PC-9 (cell line): ENCODE measurements around the gene HOXD4. TPM values are rescaled to one million over a fixed set of nuclear protein-coding genes. Genes with fewer than 3 reads are reported as not detected.
A peak's percentile ranks its signal among the peaks of the same experiment; 100 is the strongest.

Experiments used
- BruUV-seq: library from RNA; stranded (reverse); fragments of 400-500 nt; replicated peaks from 2 replicates; lab custom pipeline; 2021; lab: Mats Ljungman, UMichigan
- CTCF ChIA-PET: fragments of 300-600 bp; sonication (Branson Sonifier 250); formaldehyde crosslinking; loops from one replicate; lab custom pipeline; 2022; ENCODE audit warnings: antibody characterized with exemption; lab: Charles Lee
- POLR2A ChIA-PET: fragments of 300-600 bp; sonication (Branson Sonifier 250); formaldehyde crosslinking; loops from one replicate; lab custom pipeline; 2022; ENCODE audit warnings: antibody characterized with exemption; ENCODE audit not compliant: unreplicated experiment; lab: Charles Lee
- DNase-seq, 2 experiments: peaks; one replicate each; pipeline versions ENCODE4 v3.0.0 to v3.0.0-alpha.2; 2015 to 2022; ENCODE audit warnings: mixed read lengths in 1 of 2
- H2AFZ ChIP-seq: fragments of 200-600 bp; sonication (generic); 2 replicates; pipeline ENCODE4 v1.8.1; 2017; ENCODE audit warnings: antibody characterized with exemption
- H3F3A ChIP-seq: fragments of 200-600 bp; sonication (generic); 2 replicates; pipeline ENCODE4 v1.8.1; 2017; ENCODE audit warnings: antibody characterized with exemption, mild to moderate bottlenecking, low read depth; ENCODE audit not compliant: insufficient read depth
- H3K27ac ChIP-seq: fragments of 200-600 bp; sonication (generic); 2 replicates; pipeline ENCODE4 v1.6.1; 2016; ENCODE audit warnings: mixed run types
- H3K27me3 ChIP-seq: fragments of 200-600 bp; sonication (generic); 2 replicates; pipeline ENCODE4 v1.6.1; 2016; ENCODE audit warnings: low read depth, mixed run types; ENCODE audit not compliant: insufficient read depth
- H3K36me3 ChIP-seq: fragments of 200-600 bp; sonication (generic); 2 replicates; pipeline ENCODE4 v1.6.1; 2016; ENCODE audit warnings: low read depth, mixed run types
- H3K4me1 ChIP-seq: fragments of 200-600 bp; sonication (generic); replicated peaks from 2 replicates; pipeline ENCODE4 v1.6.1; 2016; ENCODE audit warnings: mixed run types; ENCODE audit not compliant: insufficient read depth
- H3K4me2 ChIP-seq: fragments of 200-600 bp; sonication (generic); 2 replicates; pipeline ENCODE4 v1.6.1; 2017; ENCODE audit warnings: mixed run types
- H3K4me3 ChIP-seq: fragments of 200-600 bp; sonication (generic); 2 replicates; pipeline ENCODE4 v1.6.1; 2016; ENCODE audit warnings: mixed run types
- H3K79me2 ChIP-seq: fragments of 200-600 bp; sonication (generic); 2 replicates; pipeline ENCODE4 v1.6.1; 2017; ENCODE audit warnings: low read depth, mixed run types
- H3K9me2 ChIP-seq: fragments of 200-600 bp; sonication (generic); 2 replicates; pipeline ENCODE4 v1.8.1; 2017; ENCODE audit warnings: mild to moderate bottlenecking; ENCODE audit not compliant: insufficient read depth
- H3K9me3 ChIP-seq: fragments of 200-600 bp; sonication (generic); 2 replicates; pipeline ENCODE4 v1.8.1; 2016; ENCODE audit warnings: low read depth; ENCODE audit not compliant: insufficient read depth
- H4K20me1 ChIP-seq: fragments of 200-600 bp; sonication (generic); 2 replicates; pipeline ENCODE4 v1.8.1; 2017; ENCODE audit not compliant: insufficient read depth
- EZH2 ChIP-seq: fragments of 200-600 bp; sonication (generic); IDR thresholded peaks from 2 replicates; pipeline ENCODE4 v1.8.0; 2017; ENCODE audit warnings: antibody characterized with exemption, low read depth
- intact Hi-C: fragments of 100-400 bp; cut with micrococcal nuclease; formaldehyde crosslinking; loops from one replicate; pipeline ENCODE4 v1.10.0; 2022; ENCODE audit not compliant: unreplicated experiment
- total RNA-seq: library from RNA; stranded (reverse); gene quantifications from 2 replicates; pipeline ENCODE4 v1.2.3, GENCODE V29; 2021
- TF ChIP-seq, protein P1 (sequence below): fragments of 200-600 bp; sonication (generic); conservative IDR thresholded peaks from 2 replicates; pipeline ENCODE4 v1.6.1; 2017; ENCODE audit warnings: mixed run types, antibody characterized with exemption, mild to moderate bottlenecking, moderate library complexity

The HOXD4 gene
- total RNA-seq, 1 experiment from 2014 or later = not detected

DNA sequence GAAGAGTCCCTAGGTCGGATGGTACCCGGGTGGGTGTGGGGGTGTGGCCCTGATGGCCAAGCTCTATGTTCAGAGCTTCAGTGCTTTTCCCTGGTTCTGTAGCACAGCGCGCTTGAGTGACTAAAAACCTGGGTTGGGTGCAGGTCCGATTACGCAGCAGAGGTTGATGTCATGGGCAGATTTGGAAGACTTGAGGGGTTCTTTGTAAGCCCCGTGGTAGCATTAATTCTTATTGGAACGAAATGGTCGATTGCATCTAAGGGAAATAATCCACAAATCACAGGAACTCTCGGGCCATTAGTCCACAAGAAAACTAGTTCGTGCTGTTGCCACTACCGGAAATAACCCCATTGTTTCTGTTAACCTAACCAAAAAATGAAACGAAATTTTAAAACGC is 12.8 kb upstream of the HOXD4 start:
- H3K9me3 ChIP-seq = no peaks in the 10 kb centered on the region
- TF ChIP-seq, protein P1, sequence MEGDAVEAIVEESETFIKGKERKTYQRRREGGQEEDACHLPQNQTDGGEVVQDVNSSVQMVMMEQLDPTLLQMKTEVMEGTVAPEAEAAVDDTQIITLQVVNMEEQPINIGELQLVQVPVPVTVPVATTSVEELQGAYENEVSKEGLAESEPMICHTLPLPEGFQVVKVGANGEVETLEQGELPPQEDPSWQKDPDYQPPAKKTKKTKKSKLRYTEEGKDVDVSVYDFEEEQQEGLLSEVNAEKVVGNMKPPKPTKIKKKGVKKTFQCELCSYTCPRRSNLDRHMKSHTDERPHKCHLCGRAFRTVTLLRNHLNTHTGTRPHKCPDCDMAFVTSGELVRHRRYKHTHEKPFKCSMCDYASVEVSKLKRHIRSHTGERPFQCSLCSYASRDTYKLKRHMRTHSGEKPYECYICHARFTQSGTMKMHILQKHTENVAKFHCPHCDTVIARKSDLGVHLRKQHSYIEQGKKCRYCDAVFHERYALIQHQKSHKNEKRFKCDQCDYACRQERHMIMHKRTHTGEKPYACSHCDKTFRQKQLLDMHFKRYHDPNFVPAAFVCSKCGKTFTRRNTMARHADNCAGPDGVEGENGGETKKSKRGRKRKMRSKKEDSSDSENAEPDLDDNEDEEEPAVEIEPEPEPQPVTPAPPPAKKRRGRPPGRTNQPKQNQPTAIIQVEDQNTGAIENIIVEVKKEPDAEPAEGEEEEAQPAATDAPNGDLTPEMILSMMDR = no peak
- no peak for TF ChIP-seq EZH2
- peaks cover 17% of the 10 kb centered on the region; the same call in 1 of the 2 replicates for H3K27me3 ChIP-seq
- POLR2A ChIA-PET = interaction anchor here (0.7 kb wide), 1 partner anchor 1193 kb away, joined by 5 read pairs; no protein-coding TSS in a partner anchor
- no peak overlapping the region for H3K4me3 ChIP-seq
- H3K4me2 ChIP-seq = peak overlapping the region; percentile 1; the same call in 1 of the 2 replicates
- DNase-seq = no peak
- H3K36me3 ChIP-seq = no peaks in the 10 kb centered on the region
- CTCF ChIA-PET = no interaction called here
- no peaks in the 10 kb centered on the region for H3K4me1 ChIP-seq
- no peaks in the 10 kb centered on the region for H3F3A ChIP-seq
- no peaks in the 10 kb centered on the region for H3K79me2 ChIP-seq
- intact Hi-C loops = no loop called here
- no peaks in the 10 kb centered on the region for H3K9me2 ChIP-seq
- H4K20me1 ChIP-seq = no peaks in the 10 kb centered on the region
- H2AFZ ChIP-seq = no peak overlapping the region
- no peak overlapping the region for H3K27ac ChIP-seq
- BruUV-seq = no TSS peak

DNA sequence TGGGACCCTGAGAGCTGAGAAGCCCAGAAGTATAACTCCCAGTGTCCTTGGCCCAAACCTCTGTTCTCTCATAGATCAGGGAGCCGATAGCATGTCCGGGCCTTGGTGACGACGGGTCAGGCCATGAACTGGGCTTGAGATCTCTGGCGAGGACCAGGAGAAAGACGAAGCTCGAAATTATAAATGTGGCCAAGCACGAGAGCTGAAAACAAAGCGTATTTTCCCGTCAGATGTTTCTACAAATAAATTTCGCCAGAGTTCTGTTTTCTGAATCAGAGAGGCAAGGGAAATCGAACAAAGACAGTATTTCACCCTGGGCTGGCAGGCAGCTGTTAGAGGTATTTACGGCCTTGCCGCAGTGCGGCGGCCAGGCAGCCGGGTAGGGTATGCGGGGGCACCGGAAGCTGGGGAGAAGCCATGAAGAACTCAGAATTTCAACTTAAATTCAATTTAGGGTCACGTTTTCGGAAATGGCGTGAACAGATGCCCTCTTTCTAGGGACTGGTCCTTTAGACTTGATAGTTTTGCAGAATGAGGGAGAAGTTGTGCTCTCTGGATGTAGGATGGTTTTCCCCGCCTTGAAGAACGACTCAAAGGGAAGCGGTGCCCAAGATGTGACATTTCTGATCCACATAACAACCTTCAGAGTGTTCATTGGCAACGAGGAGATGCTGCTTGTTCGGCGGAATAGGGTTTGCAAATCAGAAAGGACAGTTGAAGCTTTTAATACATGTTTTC is 12.3 kb upstream of the HOXD4 start:
- Histone ChIP-seq H3K9me3 (no peaks in the 10 kb centered on the region), H3K79me2 (no peaks in the 10 kb centered on the region), H2AFZ (no peak overlapping the region), H3K27ac (no peak overlapping the region), H3K27me3 (peaks cover 20% of the 10 kb centered on the region; the same call in 1 of the 2 replicates), H3K4me2 (peak overlapping the region; percentile 1; the same call in 1 of the 2 replicates), H4K20me1 (no peaks in the 10 kb centered on the region), H3K4me1 (no peaks in the 10 kb centered on the region), H3F3A (no peaks in the 10 kb centered on the region), H3K9me2 (no peaks in the 10 kb centered on the region), H3K4me3 (no peak overlapping the region), H3K36me3 (no peaks in the 10 kb centered on the region)
- CTCF ChIA-PET = interaction anchor here (1.4 kb wide), 1 partner anchor 515 kb away, joined by 11 read pairs; no protein-coding TSS in a partner anchor
- TF ChIP-seq, protein P1 = no peak
- TF ChIP-seq EZH2 = no peak
- no TSS peak for BruUV-seq
- DNase-seq = no peak
- intact Hi-C loops = no loop called here
- POLR2A ChIA-PET = interaction anchor here (0.7 kb wide), 1 partner anchor 1192 kb away, joined by 5 read pairs; no protein-coding TSS in a partner anchor

DNA sequence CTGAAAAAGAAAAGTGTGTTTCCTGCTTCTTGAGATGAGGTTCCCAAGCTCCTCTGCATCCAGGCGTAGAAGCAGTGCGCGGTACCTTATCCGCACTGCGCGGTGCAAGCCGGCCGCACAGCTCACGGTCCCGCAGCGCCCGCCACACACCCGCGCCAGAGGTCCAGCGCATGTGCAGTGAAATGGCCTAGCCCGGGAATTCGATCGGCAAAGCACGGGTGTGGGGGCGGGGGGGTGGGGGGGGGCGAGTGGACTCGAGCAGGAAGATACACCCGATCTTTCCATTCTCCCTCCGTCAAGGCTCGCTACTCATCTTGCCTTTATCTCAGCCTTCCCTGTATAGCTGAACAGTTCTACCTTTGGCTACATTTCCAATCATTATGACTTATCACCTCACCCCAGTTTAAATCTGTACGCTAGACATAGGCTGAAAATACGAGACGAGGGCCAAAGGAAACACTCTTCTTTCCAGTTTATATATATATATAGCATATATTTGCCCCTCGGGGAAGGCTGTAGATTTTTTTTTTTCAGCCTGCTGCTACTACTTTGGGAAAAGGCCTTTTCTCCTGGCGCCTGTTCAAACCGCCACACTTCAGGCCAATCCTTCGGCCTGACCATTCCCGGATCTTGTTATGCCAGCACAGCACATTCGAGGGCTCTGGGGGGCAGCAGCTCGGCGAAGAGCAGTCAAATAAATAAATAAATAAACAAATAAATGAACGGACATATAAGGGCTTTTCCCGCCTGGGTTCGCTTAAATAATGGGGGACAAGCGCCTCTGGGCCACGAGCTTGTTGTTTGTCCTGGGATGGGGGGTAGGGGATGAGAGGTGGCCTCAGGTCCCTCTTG is 11.5 kb upstream of the HOXD4 start:
- no peaks in the 10 kb centered on the region for H3K4me1 ChIP-seq
- peaks cover 21% of the 10 kb centered on the region; the same call in 1 of the 2 replicates for H3K27me3 ChIP-seq
- no peaks in the 10 kb centered on the region for H3K9me2 ChIP-seq
- ChIA-PET POLR2A (no interaction called here), CTCF (interaction anchor here (0.6 to 1.7 kb wide), 9 partner anchors 254 to 595 kb away, joined by 4 to 23 read pairs (median 6); no protein-coding TSS in a partner anchor)
- no TSS peak for BruUV-seq
- intact Hi-C loops = loop anchor here (2.0 to 5.0 kb wide), 2 partner anchors 415 to 1007 kb away; no protein-coding TSS in a partner anchor
- no peaks in the 10 kb centered on the region for H3K36me3 ChIP-seq
- H3F3A ChIP-seq = no peaks in the 10 kb centered on the region
- no peak overlapping the region for H2AFZ ChIP-seq
- H3K9me3 ChIP-seq = no peaks in the 10 kb centered on the region
- no peak for TF ChIP-seq EZH2
- TF ChIP-seq, protein P1 = no peak
- no peaks in the 10 kb centered on the region for H3K79me2 ChIP-seq
- DNase-seq = no peak
- H3K4me3 ChIP-seq = no peak overlapping the region
- H3K4me2 ChIP-seq = no peak overlapping the region
- no peak overlapping the region for H3K27ac ChIP-seq
- H4K20me1 ChIP-seq = no peaks in the 10 kb centered on the region
